Islet precursor cell (in vitro differentiated cells): Measurements from ENCODE around the gene SHANK1.
A peak's percentile ranks its signal among the peaks of the same experiment; 100 is the strongest.

Source experiments
- DNase-seq: peaks from one replicate; pipeline ENCODE4 v3.0.0-alpha.2; 2018

SHANK1 gene

DNA sequence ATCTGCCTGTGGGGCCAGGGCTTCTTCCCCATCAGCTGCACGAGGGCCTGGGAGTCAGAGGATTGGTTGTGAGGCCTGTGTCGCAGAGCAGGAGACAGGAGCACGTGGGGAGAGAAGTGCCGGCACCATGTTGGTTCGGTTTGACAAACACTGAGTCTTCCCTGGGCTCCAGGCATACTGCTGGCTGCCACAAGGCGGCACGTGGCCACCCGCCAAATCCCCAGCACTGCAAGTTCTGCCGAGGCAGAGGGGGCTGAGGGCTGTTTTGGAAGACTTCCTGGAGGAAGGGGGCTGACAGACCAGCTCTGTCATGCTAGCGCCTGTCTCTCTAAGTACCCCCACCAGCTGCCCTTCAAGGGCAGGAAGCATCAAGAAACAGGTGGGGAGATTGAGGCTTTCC, 9.5 kb downstream of the SHANK1 start:
- no peak for DNase-seq

GRCh38 chr19:50708179-50708879, 11.3 kb downstream of the SHANK1 start:
- no peak for DNase-seq

DNA sequence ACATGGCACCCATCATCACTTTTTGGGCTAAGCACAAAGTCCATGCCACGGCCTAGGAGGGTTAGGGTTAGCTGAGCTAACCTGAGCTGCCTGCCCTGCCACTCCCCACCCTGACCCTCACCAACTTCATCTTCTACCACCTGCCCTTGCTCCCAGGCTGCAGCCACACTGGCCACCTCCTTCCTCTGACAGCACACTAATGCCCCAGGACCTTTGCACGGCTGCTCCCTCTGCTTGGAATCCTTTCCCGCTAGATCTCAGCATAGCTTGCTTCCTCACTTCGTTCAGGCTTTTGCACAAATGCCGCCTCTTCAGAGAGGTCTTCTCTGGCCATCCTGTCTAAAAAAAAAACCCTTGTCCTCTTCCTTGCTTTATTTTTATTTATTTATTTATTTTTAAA, 13.2 kb downstream of the SHANK1 start:
- no peak for DNase-seq

GRCh38 chr19:50705422-50706019, 14.1 kb downstream of the SHANK1 start:
- peak; percentile 82 for DNase-seq

GRCh38 chr19:50703915-50704796, 15.4 kb downstream of the SHANK1 start:
- DNase-seq = peak; percentile 70

- no peak for DNase-seq
These were observed 16.5 kb downstream of the SHANK1 start for GRCh38 chr19:50702871-50703829.

GRCh38 chr19:50702158-50702870, 17.3 kb downstream of the SHANK1 start:
- no peak for DNase-seq

GRCh38 chr19:50701367-50701985, 18.1 kb downstream of the SHANK1 start:
- DNase-seq = no peak

GRCh38 chr19:50697414-50698124, 22.0 kb downstream of the SHANK1 start:
- no peak for DNase-seq

DNA sequence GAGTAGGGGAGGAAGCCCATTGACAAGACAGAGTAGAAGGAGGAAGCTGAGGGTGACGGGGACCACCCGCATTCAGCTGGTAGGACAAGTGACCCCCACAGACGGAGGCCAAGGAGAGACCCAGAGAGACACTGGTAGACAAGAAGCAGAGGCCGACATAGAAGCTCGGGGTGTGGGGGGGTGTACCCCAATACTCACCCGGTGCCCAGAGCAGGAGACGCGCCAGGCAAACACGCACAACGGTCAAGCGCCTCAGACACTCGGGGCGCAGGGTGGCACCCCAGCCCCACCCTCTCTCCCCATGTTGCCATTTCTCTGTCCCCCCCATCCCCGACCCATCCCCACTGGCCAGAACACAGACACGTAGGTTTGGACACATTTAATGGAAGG, 23.5 kb downstream of the SHANK1 start:
- no peak for DNase-seq

DNA sequence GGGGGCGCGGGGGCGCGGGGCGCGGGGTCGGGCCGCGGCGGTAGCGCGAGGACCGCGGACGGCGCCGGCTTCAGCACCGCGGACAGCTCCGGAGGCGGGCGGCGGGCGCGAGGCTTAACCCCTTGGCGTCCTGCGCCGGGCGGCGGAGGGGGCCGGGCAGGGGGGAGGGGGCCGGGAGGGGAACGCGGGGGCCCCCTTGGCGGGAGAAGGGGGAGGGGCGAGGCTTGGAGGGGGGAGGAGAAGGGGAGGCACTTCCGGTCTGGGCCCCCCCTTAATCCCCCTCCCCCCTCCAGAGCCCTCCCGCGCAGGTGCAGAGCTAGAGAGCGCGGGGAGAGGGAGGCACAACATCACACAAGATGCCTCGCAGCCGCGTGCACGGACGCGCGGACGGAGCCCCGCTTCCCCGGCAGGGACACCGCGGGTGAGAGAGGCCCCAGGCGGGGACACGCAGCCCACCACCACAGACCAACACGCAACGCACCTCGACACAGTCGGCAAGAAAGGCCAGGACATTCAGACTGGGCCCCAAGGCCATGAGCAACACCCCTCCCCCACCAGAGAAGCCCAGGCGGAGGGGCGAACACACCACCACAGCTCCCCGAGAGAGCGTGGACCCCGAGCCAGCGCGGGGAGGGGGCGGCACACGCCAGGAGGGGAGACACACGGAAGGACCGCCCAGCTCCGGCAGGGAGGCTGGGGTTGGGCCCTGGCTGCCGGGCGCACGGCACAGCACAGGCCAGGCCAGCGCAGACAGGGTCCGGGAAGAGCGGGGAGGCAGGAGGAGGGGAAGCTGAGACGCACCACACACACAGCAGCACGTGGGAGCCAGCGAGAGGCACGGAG, 24.1 kb downstream of the SHANK1 start:
- no peak for DNase-seq

- no peak for DNase-seq
These were observed 24.8 kb downstream of the SHANK1 start for GRCh38 chr19:50694815-50695145.

GRCh38 chr19:50693064-50693975, 26.3 kb downstream of the SHANK1 start:
- DNase-seq = no peak

DNA sequence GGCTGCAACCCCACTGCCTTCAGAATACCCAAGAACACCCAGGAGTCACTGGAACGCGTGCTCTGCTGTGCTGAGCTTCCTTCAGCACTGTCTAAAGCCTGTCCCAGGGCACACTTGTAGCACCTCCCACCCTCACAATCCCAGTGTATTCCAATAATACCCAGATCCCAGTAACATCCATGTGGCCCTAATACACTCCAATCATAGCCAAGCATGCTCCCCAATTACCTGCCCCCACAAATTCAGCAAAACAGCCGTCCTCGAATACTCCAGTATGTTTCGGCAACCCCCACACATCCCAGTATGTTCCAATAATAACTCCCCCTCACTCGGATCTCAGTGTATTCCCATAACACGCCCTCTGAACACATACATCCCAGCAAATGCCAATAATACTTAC, 29.2 kb downstream of the SHANK1 start:
- DNase-seq = no peak

DNA sequence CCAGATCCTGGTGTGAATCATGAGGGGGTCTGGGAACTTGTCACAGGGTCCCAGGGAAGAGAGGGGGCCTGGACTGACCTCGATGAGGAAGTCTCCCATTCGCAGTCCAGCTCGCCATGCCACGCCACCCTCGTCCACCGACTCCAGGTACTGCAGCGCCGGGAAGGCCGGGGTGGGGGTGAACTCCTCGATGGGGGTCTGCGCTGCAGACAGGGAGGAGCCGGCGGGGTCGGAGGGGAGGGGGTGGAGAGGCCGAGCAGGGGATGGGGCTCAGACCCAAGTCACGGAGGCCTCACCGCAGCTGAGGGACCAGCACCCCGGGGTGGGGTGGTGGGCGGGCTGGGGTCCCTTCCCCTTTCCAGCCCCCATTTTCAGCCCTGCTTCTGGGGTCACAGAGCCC, 30.8 kb downstream of the SHANK1 start:
- DNase-seq = no peak

DNA sequence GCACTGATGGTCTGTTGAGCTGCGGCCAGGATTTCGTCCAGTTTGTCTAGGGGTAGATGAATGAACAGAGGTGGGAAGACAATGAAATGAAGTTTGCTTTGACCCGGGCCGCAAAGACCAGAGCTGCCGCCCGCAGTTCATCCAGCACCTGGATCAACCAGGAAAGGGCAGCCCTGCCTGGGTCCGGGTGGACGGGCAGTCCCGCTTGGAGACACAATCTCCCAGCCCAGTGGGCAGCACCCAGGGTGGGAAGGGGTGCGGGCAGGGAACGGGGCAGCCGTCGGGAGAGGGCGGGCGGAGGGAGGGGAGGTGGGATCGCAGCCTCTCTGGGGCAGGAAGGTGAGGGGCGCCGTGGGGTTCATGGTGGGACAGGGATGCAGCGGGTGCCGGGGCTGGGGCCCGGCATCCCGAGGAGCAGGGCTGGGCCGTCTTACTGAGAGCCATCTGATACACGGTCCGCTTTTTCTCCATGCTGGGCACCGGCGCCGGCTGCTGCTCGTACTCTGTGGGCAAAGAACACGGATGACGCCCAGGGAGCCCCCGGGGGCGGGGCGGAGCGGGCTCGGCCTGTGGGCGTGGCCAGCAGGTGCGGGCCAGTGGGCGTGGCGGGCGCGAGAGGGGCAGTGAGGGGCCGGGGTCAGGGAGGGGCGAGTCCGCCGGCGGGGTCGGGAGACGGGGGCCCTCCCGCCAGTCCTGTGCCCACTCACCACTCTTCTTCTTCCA, 33.1 kb downstream of the SHANK1 start:
- DNase-seq = no peak

GRCh38 chr19:50679177-50680125, 40.2 kb downstream of the SHANK1 start:
- peak; percentile 79 for DNase-seq
